Measurements from ENCODE around the gene MSRB2.

Gene MSRB2

GRCh38 chr10:23139677-23140076 lies 44.3 kb downstream of the MSRB2 start:
- Histone ChIP-seq H3K4me1 (ENCODE audit: insufficient read depth, low read length, severe bottlenecking) (no peaks in the 10 kb centered on the region), H3K4me3 (ENCODE audit: low read depth, low read length, poor library complexity, severe bottlenecking) (no peak overlapping the region), H3K9me2 (ENCODE audit: low read depth, low read length) (no peaks in the 10 kb centered on the region), H3K27ac (ENCODE audit: low read depth, low read length, poor library complexity, severe bottlenecking) (no peak overlapping the region), H2AFZ (ENCODE audit: low read length) (no peak overlapping the region), H4K20me1 (ENCODE audit: insufficient read depth, low read length) (no peaks in the 10 kb centered on the region), H3K27me3 (ENCODE audit: insufficient read depth, low read length) (no peaks in the 10 kb centered on the region), H3K9ac (ENCODE audit: low read length) (no peak overlapping the region), H3K4me2 (ENCODE audit: low read length) (no peak overlapping the region), H3K36me3 (ENCODE audit: insufficient read depth, low read length) (no peaks in the 10 kb centered on the region), H3K79me2 (ENCODE audit: insufficient read depth, low read length) (no peaks in the 10 kb centered on the region), H3K9me3 (ENCODE audit: low read length) (no peaks in the 10 kb centered on the region), H3F3A (ENCODE audit: insufficient read depth, low read length) (no peaks in the 10 kb centered on the region)
- TF ChIP-seq, protein P1, sequence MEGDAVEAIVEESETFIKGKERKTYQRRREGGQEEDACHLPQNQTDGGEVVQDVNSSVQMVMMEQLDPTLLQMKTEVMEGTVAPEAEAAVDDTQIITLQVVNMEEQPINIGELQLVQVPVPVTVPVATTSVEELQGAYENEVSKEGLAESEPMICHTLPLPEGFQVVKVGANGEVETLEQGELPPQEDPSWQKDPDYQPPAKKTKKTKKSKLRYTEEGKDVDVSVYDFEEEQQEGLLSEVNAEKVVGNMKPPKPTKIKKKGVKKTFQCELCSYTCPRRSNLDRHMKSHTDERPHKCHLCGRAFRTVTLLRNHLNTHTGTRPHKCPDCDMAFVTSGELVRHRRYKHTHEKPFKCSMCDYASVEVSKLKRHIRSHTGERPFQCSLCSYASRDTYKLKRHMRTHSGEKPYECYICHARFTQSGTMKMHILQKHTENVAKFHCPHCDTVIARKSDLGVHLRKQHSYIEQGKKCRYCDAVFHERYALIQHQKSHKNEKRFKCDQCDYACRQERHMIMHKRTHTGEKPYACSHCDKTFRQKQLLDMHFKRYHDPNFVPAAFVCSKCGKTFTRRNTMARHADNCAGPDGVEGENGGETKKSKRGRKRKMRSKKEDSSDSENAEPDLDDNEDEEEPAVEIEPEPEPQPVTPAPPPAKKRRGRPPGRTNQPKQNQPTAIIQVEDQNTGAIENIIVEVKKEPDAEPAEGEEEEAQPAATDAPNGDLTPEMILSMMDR (IDR thresholded peaks at IDR 0.05; ENCODE audit: low read length): no peak
- TF ChIP-seq EZH2 (IDR thresholded peaks at IDR 0.05; ENCODE audit: borderline replicate concordance, low read length): no peak

- Histone ChIP-seq H3K4me1 (ENCODE audit: insufficient read depth, low read length, severe bottlenecking) (no peaks in the 10 kb centered on the region), H3K36me3 (ENCODE audit: insufficient read depth, low read length) (no peaks in the 10 kb centered on the region), H3K9ac (ENCODE audit: low read length) (no peak overlapping the region), H3F3A (ENCODE audit: insufficient read depth, low read length) (no peaks in the 10 kb centered on the region), H3K27ac (ENCODE audit: low read depth, low read length, poor library complexity, severe bottlenecking) (no peak overlapping the region), H4K20me1 (ENCODE audit: insufficient read depth, low read length) (no peaks in the 10 kb centered on the region), H3K79me2 (ENCODE audit: insufficient read depth, low read length) (no peaks in the 10 kb centered on the region), H3K9me2 (ENCODE audit: low read depth, low read length) (no peaks in the 10 kb centered on the region), H3K4me2 (ENCODE audit: low read length) (no peak overlapping the region), H3K9me3 (ENCODE audit: low read length) (no peaks in the 10 kb centered on the region), H2AFZ (ENCODE audit: low read length) (no peak overlapping the region), H3K4me3 (ENCODE audit: low read depth, low read length, poor library complexity, severe bottlenecking) (no peak overlapping the region), H3K27me3 (ENCODE audit: insufficient read depth, low read length) (no peaks in the 10 kb centered on the region)
- TF ChIP-seq, protein P1 (IDR thresholded peaks at IDR 0.05; ENCODE audit: low read length): no peak
- TF ChIP-seq EZH2 (IDR thresholded peaks at IDR 0.05; ENCODE audit: borderline replicate concordance, low read length): no peak
Measured at GRCh38 chr10:23141995-23142394, 46.6 kb downstream of the MSRB2 start.

DNA sequence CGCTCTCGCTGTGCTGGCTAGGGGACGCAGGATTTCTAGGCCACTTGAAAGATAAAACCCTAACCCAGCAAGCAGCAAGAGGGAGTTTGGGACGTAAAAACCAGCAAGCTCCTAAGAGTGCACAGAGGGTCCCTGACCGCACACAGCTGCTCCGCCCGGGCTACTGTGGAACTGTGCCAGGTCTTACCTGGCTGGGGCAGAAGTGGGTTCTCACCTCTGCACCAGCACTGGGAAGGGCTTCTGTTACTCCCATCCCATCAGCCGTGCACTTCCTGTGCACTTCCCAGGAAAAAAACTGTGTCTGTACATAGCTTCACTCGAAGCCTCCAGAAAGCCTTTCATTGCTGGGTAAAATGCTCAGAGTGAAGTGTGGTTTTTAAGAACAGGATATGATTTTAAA lies 50.9 kb downstream of the MSRB2 start:
- no peak overlapping the region for H3K4me2 ChIP-seq (ENCODE audit: low read length)
- TF ChIP-seq EZH2 (IDR thresholded peaks at IDR 0.05; ENCODE audit: borderline replicate concordance, low read length): no peak
- TF ChIP-seq, protein P1 (IDR thresholded peaks at IDR 0.05; ENCODE audit: low read length): no peak

More for the DNA sequence above, 50.9 kb downstream of the MSRB2 start:
- Histone ChIP-seq H3F3A (ENCODE audit: insufficient read depth, low read length) (no peaks in the 10 kb centered on the region), H3K27ac (ENCODE audit: low read depth, low read length, poor library complexity, severe bottlenecking) (no peak overlapping the region), H3K9me3 (ENCODE audit: low read length) (no peaks in the 10 kb centered on the region), H3K9me2 (ENCODE audit: low read depth, low read length) (no peaks in the 10 kb centered on the region), H3K4me3 (ENCODE audit: low read depth, low read length, poor library complexity, severe bottlenecking) (no peak overlapping the region), H4K20me1 (ENCODE audit: insufficient read depth, low read length) (no peaks in the 10 kb centered on the region), H3K27me3 (ENCODE audit: insufficient read depth, low read length) (no peaks in the 10 kb centered on the region), H2AFZ (ENCODE audit: low read length) (no peak overlapping the region), H3K4me1 (ENCODE audit: insufficient read depth, low read length, severe bottlenecking) (no peaks in the 10 kb centered on the region), H3K79me2 (ENCODE audit: insufficient read depth, low read length) (no peaks in the 10 kb centered on the region), H3K9ac (ENCODE audit: low read length) (no peak overlapping the region), H3K36me3 (ENCODE audit: insufficient read depth, low read length) (no peaks in the 10 kb centered on the region)

All from OCI-LY1 (cell line).